Keratinocyte (primary cell): ENCODE measurements around the gene AQP5. TPM values are rescaled to one million over a fixed set of nuclear protein-coding genes. Genes with fewer than 3 reads are reported as not detected.

ENCODE experiments used
- DNase-seq: peaks from one replicate; pipeline ENCODE4 v3.0.0-alpha.2; 2011; ENCODE audit warnings: low read depth, missing footprints, low spot score
- FAIRE-seq: peaks from 2 replicates; lab custom pipeline; 2011; peaks lifted over from hg19 to GRCh38; lab: Jason Lieb, UNC
- H2AFZ ChIP-seq: 2 replicates; pipeline ENCODE4 v1.6.0; 2012; ENCODE audit warnings: low read length, control low read depth, inconsistent platforms; ENCODE audit not compliant: control insufficient read depth
- H3K27ac ChIP-seq: 2 replicates; pipeline ENCODE4 v1.5.1; 2011; ENCODE audit warnings: low read length; ENCODE audit not compliant: control insufficient read depth, insufficient read depth
- H3K27me3 ChIP-seq: 3 replicates; pipeline ENCODE4 v1.6.0; 2011; ENCODE audit warnings: low read length; ENCODE audit not compliant: control insufficient read depth, insufficient read depth; ENCODE audit errors: extremely low read depth
- H3K36me3 ChIP-seq, 2 experiments: 2 replicates in 1 of 2; 3 replicates in 1 of 2; pipeline ENCODE4 v1.5.1; 2011; ENCODE audit warnings: low read length in 2 of 2, mild to moderate bottlenecking in 1 of 2; ENCODE audit not compliant: control insufficient read depth in 2 of 2, insufficient read depth in 2 of 2; ENCODE audit errors: extremely low read depth in 1 of 2
- H3K4me1 ChIP-seq: 3 replicates; pipeline ENCODE4 v1.5.1; 2011; ENCODE audit warnings: low read length; ENCODE audit not compliant: control insufficient read depth, insufficient read depth; ENCODE audit errors: extremely low read depth
- H3K4me2 ChIP-seq: 3 replicates; pipeline ENCODE4 v1.6.0; 2011; ENCODE audit warnings: low read depth, low read length; ENCODE audit not compliant: control insufficient read depth, insufficient read depth; ENCODE audit errors: extremely low read depth
- H3K4me3 ChIP-seq, 3 experiments: fragments of 200-600 bp in 1 of 3; sonication (generic) in 1 of 3; 2 replicates in 2 of 3; 3 replicates in 1 of 3; pipeline ENCODE4 v1.5.1; 2011 to 2016; ENCODE audit warnings: low read length in 3 of 3, mild to moderate bottlenecking in 3 of 3, control low read depth in 2 of 3, inconsistent platforms in 1 of 3, low read depth in 1 of 3, mixed read lengths in 1 of 3, mixed run types in 1 of 3, moderate library complexity in 1 of 3; ENCODE audit not compliant: control insufficient read depth in 2 of 3, insufficient read depth in 2 of 3; ENCODE audit errors: extremely low read depth in 1 of 3
- H3K79me2 ChIP-seq: 2 replicates; pipeline ENCODE4 v1.6.0; 2012; ENCODE audit warnings: low read length; ENCODE audit not compliant: control insufficient read depth, insufficient read depth
- H3K9ac ChIP-seq: 3 replicates; pipeline ENCODE4 v1.6.0; 2011; ENCODE audit warnings: low read length; ENCODE audit not compliant: control insufficient read depth, insufficient read depth; ENCODE audit errors: extremely low read depth
- H3K9me1 ChIP-seq: 3 replicates; pipeline ENCODE4 v1.6.0; 2011; ENCODE audit warnings: low read length; ENCODE audit not compliant: control insufficient read depth, insufficient read depth; ENCODE audit errors: extremely low read depth
- H3K9me3 ChIP-seq: 2 replicates; pipeline ENCODE4 v1.5.1; 2012; ENCODE audit warnings: low read depth, low read length; ENCODE audit not compliant: control insufficient read depth
- H4K20me1 ChIP-seq: 3 replicates; pipeline ENCODE4 v1.6.0; 2011; ENCODE audit warnings: low read length; ENCODE audit not compliant: control insufficient read depth, insufficient read depth; ENCODE audit errors: extremely low read depth
- EZH2 ChIP-seq: IDR thresholded peaks from one replicate; pipeline ENCODE4 v1.6.1; 2012; ENCODE audit warnings: inconsistent platforms, mild to moderate bottlenecking, low read length, moderate library complexity
- dilution Hi-C: fragments of 300-500 bp; cut with MboI; formaldehyde crosslinking; loops from one replicate; pipeline ENCODE4 v1.7.0; 2020; ENCODE audit warnings: low sequenced_read_pairs; ENCODE audit not compliant: extremely low pct_ligation_motif_present
- polyA plus RNA-seq, 5 experiments: library from polyadenylated mRNA; depleted of rRNA in 3 of 5; stranded (reverse) in 3 of 5; stranded (forward) in 1 of 5; unstranded in 1 of 5; fragments of >200 nt; gene quantifications; 1 replicate in 1 of 5; 2 replicates in 3 of 5; 3 replicates in 1 of 5; pipeline versions ENCODE4 v1.2.1 to v1.2.3, GENCODE V29; 2011 to 2012; ENCODE audit warnings: missing spikeins in 2 of 5, low read depth in 1 of 5, low replicate concordance in 1 of 5
- TF ChIP-seq, protein P1 (sequence below), 3 experiments: IDR thresholded peaks in 1 of 3; conservative IDR thresholded peaks in 1 of 3; optimal IDR thresholded peaks in 1 of 3; 2 replicates in 2 of 3; 3 replicates in 1 of 3; pipeline versions ENCODE3 to v1.5.1; 2011; ENCODE audit warnings: low read length in 3 of 3, mild to moderate bottlenecking in 3 of 3, moderate library complexity in 2 of 3, control low read depth in 1 of 3, inconsistent platforms in 1 of 3; ENCODE audit not compliant: insufficient read depth in 2 of 3; ENCODE audit errors: extremely low read depth in 1 of 3

AQP5 gene
- polyA plus RNA-seq, 1 donor (not counting 4 experiments of a cell fraction or from before 2014, with no cell fraction given): not detected

DNA sequence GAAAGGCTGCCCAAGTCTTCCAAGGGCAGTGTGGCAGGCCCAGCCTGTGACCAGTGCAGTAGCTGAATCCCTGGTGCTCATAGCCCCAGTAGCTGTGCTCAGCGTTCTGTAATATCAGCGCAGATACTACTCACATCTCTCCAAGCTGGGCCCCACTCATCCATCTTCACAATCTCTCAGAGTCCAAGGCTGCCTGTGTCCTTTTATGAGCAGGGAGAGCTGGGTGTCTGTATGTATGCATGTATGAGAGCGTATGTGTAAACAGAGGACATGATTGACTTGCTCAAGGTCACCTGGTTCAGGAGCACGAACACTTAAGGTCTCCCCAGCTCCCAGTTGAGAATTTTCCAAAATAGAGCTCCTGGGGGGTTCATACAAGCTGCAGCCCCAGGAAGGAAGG lies 16.5 kb downstream of the AQP5 start:
- no peaks in the 10 kb centered on the region for H3K36me3 ChIP-seq
- dilution Hi-C loops: no loop called here

DNA sequence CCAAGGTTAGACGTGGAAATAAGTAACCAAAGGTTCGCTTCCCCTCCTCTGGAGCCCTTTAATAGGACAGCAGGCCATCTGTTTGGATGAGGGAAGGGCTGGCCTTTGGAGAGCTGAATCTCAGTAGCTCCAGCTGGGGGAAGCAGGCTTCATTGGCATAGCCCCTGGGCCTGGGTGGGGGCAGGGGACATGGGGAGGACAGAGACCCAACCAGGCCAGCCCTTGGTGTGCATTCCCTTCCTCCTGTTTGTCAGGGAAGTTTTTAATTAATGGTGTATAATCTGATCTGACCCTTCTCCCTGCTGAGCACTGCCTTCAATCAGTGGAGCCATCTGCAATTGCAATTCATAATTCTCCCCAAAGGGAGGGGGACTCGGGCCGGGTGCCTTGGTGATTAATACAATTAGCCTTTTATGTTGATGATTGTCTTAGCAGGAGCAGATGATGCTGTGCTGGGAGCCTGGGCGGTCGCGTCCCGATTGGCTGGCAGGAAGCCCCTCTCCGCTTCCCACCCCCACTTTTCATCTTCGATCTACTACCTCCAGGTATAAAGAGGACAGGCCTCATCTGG lies 17.4 kb downstream of the AQP5 start:
- no peak for DNase-seq
- Histone ChIP-seq H3K79me2 (no peaks in the 10 kb centered on the region), H3K4me1 (peaks cover 7% of the 10 kb centered on the region), H3K4me3 (no peak overlapping the region), H3K27me3 (no peaks in the 10 kb centered on the region), H2AFZ (no peak overlapping the region), H3K4me2 (no peak overlapping the region), H3K9ac (no peak overlapping the region), H3K9me3 (no peaks in the 10 kb centered on the region), H3K36me3 (no peaks in the 10 kb centered on the region), H3K27ac (no peak overlapping the region), H4K20me1 (no peaks in the 10 kb centered on the region), H3K9me1 (no peaks in the 10 kb centered on the region)
- TF ChIP-seq EZH2: no peak
- TF ChIP-seq, protein P1, sequence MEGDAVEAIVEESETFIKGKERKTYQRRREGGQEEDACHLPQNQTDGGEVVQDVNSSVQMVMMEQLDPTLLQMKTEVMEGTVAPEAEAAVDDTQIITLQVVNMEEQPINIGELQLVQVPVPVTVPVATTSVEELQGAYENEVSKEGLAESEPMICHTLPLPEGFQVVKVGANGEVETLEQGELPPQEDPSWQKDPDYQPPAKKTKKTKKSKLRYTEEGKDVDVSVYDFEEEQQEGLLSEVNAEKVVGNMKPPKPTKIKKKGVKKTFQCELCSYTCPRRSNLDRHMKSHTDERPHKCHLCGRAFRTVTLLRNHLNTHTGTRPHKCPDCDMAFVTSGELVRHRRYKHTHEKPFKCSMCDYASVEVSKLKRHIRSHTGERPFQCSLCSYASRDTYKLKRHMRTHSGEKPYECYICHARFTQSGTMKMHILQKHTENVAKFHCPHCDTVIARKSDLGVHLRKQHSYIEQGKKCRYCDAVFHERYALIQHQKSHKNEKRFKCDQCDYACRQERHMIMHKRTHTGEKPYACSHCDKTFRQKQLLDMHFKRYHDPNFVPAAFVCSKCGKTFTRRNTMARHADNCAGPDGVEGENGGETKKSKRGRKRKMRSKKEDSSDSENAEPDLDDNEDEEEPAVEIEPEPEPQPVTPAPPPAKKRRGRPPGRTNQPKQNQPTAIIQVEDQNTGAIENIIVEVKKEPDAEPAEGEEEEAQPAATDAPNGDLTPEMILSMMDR (optimal IDR thresholded peaks at IDR 0.05 in 1 of 3, IDR thresholded peaks at IDR 0.05 in 1 of 3, conservative IDR thresholded peaks at IDR 0.05 in 1 of 3; ENCODE audit: extremely low read depth in 1 of 3, insufficient read depth in 2 of 3, low read length in 3 of 3): no peak
- FAIRE-seq: no peak
- dilution Hi-C loops: no loop called here

More for the DNA sequence above, 16.5 kb downstream of the AQP5 start:
- H3K79me2 ChIP-seq: no peaks in the 10 kb centered on the region
- no peak for TF ChIP-seq EZH2
- TF ChIP-seq, protein P1 (optimal IDR thresholded peaks at IDR 0.05 in 1 of 3, IDR thresholded peaks at IDR 0.05 in 1 of 3, conservative IDR thresholded peaks at IDR 0.05 in 1 of 3; ENCODE audit: extremely low read depth in 1 of 3, insufficient read depth in 2 of 3, low read length in 3 of 3): no peak
- no peak overlapping the region for H3K27ac ChIP-seq
- H4K20me1 ChIP-seq: no peaks in the 10 kb centered on the region
- DNase-seq (no peak), FAIRE-seq (no peak)
- no peak overlapping the region for H2AFZ ChIP-seq
- no peaks in the 10 kb centered on the region for H3K9me1 ChIP-seq
- H3K9ac ChIP-seq: no peak overlapping the region
- H3K4me2 ChIP-seq: no peak overlapping the region
- H3K4me1 ChIP-seq: no peaks in the 10 kb centered on the region
- no peak overlapping the region for H3K4me3 ChIP-seq
- H3K27me3 ChIP-seq: no peaks in the 10 kb centered on the region
- H3K9me3 ChIP-seq: no peaks in the 10 kb centered on the region
